Tibial nerve (tissue), 4 donors: ENCODE measurements around the gene HSPB1.

Source experiments
- EP300 ChIP-seq, 2 donors: sonication (generic); formaldehyde crosslinking; IDR thresholded peaks; one replicate each; pipeline ENCODE4 v1.6.1; 2017; ENCODE audit warnings: antibody characterized with exemption in 2 of 2, mild to moderate bottlenecking in 1 of 2
- POLR2A ChIP-seq, 2 donors: fragments of 450-650 bp; IDR thresholded peaks; one replicate each; pipeline ENCODE4 v1.6.1; 2017; ENCODE audit warnings: antibody characterized with exemption in 2 of 2, mild to moderate bottlenecking in 2 of 2, moderate library complexity in 2 of 2
- TF ChIP-seq, protein P1 (sequence below), 5 experiments: fragments of 200-600 bp in 3 of 5; fragments of 450-650 bp in 2 of 5; sonication (generic) in 3 of 5; IDR thresholded peaks; one replicate each; pipeline ENCODE4 v1.5.1; 2016 to 2019; ENCODE audit warnings: antibody characterized with exemption in 5 of 5, mild to moderate bottlenecking in 3 of 5, moderate library complexity in 2 of 5

DNA sequence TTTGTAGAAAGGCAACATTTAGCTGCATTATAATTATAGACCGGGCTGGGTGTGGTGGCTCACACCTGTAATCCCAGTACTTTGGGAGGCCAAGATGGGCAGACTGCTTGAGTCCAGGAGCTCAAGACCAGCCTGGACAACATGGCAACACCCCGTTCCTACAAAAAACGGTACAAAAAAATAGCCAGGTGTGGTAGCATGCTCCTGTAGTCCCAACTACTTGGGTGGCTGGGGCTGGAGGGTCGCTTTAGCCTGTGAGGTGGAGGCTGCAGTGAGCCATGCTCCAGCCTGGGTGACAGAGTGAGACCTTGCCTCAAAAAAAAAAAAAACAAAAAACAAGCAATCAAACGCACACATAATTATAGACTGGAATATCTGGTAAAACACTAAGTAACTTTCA is 51.3 kb downstream of the HSPB1 start:
- TF ChIP-seq, protein P1, sequence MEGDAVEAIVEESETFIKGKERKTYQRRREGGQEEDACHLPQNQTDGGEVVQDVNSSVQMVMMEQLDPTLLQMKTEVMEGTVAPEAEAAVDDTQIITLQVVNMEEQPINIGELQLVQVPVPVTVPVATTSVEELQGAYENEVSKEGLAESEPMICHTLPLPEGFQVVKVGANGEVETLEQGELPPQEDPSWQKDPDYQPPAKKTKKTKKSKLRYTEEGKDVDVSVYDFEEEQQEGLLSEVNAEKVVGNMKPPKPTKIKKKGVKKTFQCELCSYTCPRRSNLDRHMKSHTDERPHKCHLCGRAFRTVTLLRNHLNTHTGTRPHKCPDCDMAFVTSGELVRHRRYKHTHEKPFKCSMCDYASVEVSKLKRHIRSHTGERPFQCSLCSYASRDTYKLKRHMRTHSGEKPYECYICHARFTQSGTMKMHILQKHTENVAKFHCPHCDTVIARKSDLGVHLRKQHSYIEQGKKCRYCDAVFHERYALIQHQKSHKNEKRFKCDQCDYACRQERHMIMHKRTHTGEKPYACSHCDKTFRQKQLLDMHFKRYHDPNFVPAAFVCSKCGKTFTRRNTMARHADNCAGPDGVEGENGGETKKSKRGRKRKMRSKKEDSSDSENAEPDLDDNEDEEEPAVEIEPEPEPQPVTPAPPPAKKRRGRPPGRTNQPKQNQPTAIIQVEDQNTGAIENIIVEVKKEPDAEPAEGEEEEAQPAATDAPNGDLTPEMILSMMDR (IDR thresholded peaks at IDR 0.05): no peak
- TF ChIP-seq POLR2A (IDR thresholded peaks at IDR 0.05) (no peak), EP300 (IDR thresholded peaks at IDR 0.05) (no peak)
